ENCODE results near the gene VWF. TPM values are rescaled to one million over a fixed set of nuclear protein-coding genes. Genes with fewer than 3 reads are reported as not detected.

VWF gene
- total and polyA plus RNA-seq, 2 of the 13 experiments (the other 11 are each of a cell fraction or from before 2014, with no cell fraction given) = 0.20 to 0.25 TPM

DNA sequence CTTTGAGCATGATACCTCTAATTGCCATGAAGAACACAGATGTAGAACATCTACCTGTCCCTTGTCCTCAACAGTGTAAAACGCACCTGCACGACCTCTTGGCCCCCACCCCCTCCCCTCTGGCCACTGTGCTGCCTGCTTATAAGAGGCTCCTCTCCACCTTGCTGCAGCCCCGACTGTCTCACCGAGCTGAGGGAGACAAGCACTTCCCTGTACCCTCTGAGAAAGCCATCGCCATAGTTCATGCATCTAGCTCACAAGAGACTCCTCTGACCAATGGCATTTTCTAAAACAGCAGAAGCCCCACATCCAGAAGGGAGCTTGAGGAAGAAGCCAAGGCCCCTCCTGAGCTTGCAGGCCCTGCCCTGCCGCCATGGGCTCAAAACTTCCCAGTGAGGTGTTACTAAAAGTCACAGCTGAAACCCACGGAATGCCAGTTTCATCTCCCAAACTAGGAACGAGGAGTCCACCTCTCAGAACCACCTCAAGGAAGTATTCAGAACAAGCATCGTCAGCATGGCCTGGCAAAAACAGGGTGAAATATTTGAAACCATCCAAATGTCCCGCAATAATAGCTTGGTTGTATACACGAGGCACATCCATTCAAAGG, 157.9 kb downstream of the VWF start:
- H3K9ac ChIP-seq (ENCODE audit: insufficient read depth, low read depth, low read length) = no peak overlapping the region
- peaks cover 15% of the 10 kb centered on the region for H3K4me1 ChIP-seq (ENCODE audit: insufficient read depth, low read length)
- in situ Hi-C loops (cut with HindIII; ENCODE audit: extremely low pct_ligation_motif_present, low pct_unique_long_range_greater_than_20kb) (no loop called here), intact Hi-C loops (cut with micrococcal nuclease; ENCODE audit: unreplicated experiment) (loop anchor here (1.0 kb wide), 1 partner anchor 72 kb away; no protein-coding TSS in a partner anchor)
- no peak overlapping the region for H2AFZ ChIP-seq (ENCODE audit: low read length)
- no peaks in the 10 kb centered on the region for H4K20me1 ChIP-seq (ENCODE audit: insufficient read depth, low read length)
- FAIRE-seq (no peak), ATAC-seq (no peak), DNase-seq (ENCODE audit: low spot score) (no peak)
- H3K36me3 ChIP-seq (replicated peaks in 1 of 2; ENCODE audit: control insufficient read depth in 1 of 2, insufficient read depth in 2 of 2, low read length in 2 of 2) = no peaks in the 10 kb centered on the region
- no TSS peak for BruUV-seq (replicated peaks)
- ChIA-PET CTCF (ENCODE audit: low intra/inter-chr PET ratio, low total read pairs) (interaction anchor here (1.6 kb wide), 1 partner anchor 73 kb away, joined by 8 read pairs; no protein-coding TSS in a partner anchor), POLR2A (interaction anchor here (0.6 kb wide), 1 partner anchor 75 kb away, joined by 3 read pairs; no protein-coding TSS in a partner anchor)
- no peaks in the 10 kb centered on the region for H3K79me2 ChIP-seq (ENCODE audit: insufficient read depth, low read length)
- no peak for TF ChIP-seq ZNF546 (CRISPR knock-in tag; conservative IDR thresholded peaks at IDR 0.05)
- TF ChIP-seq NCOA2 (CRISPR knock-in tag; IDR thresholded peaks at IDR 0.05) = no peak
- no peak for TF ChIP-seq ZSCAN25 (CRISPR knock-in tag; IDR thresholded peaks at IDR 0.05)
- WGBS (ENCODE audit: low lambda C conversion rate) = 37% methylated on average over 11 of the region's 11 CpGs
- no peak overlapping the region for H3K4me3 ChIP-seq (replicated peaks in 1 of 3; ENCODE audit: insufficient read depth in 1 of 3, low read depth in 2 of 3, low read length in 3 of 3)
- H3K9me3 ChIP-seq (ENCODE audit: low read length) = no peaks in the 10 kb centered on the region
- no peak overlapping the region for H3K4me2 ChIP-seq (ENCODE audit: low read depth, low read length)
- H3K27ac ChIP-seq (ENCODE audit: extremely low read length, insufficient read depth, low read length) = no peak overlapping the region
- H3K27me3 ChIP-seq (ENCODE audit: control insufficient read depth in 1 of 2, insufficient read depth in 2 of 2, low read length in 2 of 2) = peaks cover 1 to 9% of the 10 kb centered on the region in 2 experiments; a peak in 2 of 5 replicates

DNA sequence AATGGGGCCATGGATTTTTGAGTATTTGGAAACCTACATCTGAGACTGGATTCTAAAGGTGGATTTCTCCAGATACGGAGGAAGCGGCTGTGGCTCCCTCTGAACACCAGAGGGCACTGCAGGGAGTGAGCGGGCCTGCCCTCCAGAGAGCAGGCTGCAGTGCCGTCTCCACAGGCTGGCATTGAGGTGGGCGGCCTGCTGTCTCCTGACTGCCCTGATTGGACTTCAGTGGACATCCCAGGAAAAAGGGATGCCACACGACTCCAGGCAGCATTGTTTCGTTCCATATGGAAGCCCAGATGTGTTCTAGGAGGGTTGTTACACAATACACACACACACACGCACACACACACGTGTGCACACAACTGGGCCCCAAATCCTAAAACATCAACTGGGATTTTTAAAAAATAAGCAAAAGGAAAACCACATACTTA, 158.5 kb downstream of the VWF start:
- ChIA-PET POLR2A (no interaction called here), CTCF (ENCODE audit: low intra/inter-chr PET ratio, low total read pairs) (interaction anchor here (0.8 to 1.6 kb wide), 2 partner anchors 23 to 74 kb away, joined by 4 to 8 read pairs; no protein-coding TSS in a partner anchor)
- Histone ChIP-seq H3K4me3 (replicated peaks in 1 of 3; ENCODE audit: insufficient read depth in 1 of 3, low read depth in 2 of 3, low read length in 3 of 3) (no peak overlapping the region), H3K4me1 (ENCODE audit: insufficient read depth, low read length) (peaks cover 15% of the 10 kb centered on the region), H3K36me3 (replicated peaks in 1 of 2; ENCODE audit: control insufficient read depth in 1 of 2, insufficient read depth in 2 of 2, low read length in 2 of 2) (no peaks in the 10 kb centered on the region), H3K27me3 (ENCODE audit: control insufficient read depth in 1 of 2, insufficient read depth in 2 of 2, low read length in 2 of 2) (peaks cover 1 to 9% of the 10 kb centered on the region in 2 experiments; a peak in 2 of 5 replicates), H3K79me2 (ENCODE audit: insufficient read depth, low read length) (no peaks in the 10 kb centered on the region), H3K27ac (ENCODE audit: extremely low read length, insufficient read depth, low read length) (no peak overlapping the region), H2AFZ (ENCODE audit: low read length) (no peak overlapping the region), H3K9me3 (ENCODE audit: low read length) (no peaks in the 10 kb centered on the region), H3K9ac (ENCODE audit: insufficient read depth, low read depth, low read length) (no peak overlapping the region), H3K4me2 (ENCODE audit: low read depth, low read length) (no peak overlapping the region), H4K20me1 (ENCODE audit: insufficient read depth, low read length) (no peaks in the 10 kb centered on the region)
- intact Hi-C loops (cut with micrococcal nuclease; ENCODE audit: unreplicated experiment) (loop anchor here (1.0 kb wide), 1 partner anchor 72 kb away; no protein-coding TSS in a partner anchor), in situ Hi-C loops (cut with HindIII; ENCODE audit: extremely low pct_ligation_motif_present, low pct_unique_long_range_greater_than_20kb) (no loop called here)
- ATAC-seq = peak; percentile 96
- FAIRE-seq = no peak
- WGBS (ENCODE audit: low lambda C conversion rate) = 33% methylated on average over 6 of the region's 9 CpGs
- DNase-seq (ENCODE audit: low spot score) = peak; percentile 28
- no TSS peak for BruUV-seq (replicated peaks)
- TF ChIP-seq, protein P1, sequence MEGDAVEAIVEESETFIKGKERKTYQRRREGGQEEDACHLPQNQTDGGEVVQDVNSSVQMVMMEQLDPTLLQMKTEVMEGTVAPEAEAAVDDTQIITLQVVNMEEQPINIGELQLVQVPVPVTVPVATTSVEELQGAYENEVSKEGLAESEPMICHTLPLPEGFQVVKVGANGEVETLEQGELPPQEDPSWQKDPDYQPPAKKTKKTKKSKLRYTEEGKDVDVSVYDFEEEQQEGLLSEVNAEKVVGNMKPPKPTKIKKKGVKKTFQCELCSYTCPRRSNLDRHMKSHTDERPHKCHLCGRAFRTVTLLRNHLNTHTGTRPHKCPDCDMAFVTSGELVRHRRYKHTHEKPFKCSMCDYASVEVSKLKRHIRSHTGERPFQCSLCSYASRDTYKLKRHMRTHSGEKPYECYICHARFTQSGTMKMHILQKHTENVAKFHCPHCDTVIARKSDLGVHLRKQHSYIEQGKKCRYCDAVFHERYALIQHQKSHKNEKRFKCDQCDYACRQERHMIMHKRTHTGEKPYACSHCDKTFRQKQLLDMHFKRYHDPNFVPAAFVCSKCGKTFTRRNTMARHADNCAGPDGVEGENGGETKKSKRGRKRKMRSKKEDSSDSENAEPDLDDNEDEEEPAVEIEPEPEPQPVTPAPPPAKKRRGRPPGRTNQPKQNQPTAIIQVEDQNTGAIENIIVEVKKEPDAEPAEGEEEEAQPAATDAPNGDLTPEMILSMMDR (CRISPR knock-in tag; IDR thresholded peaks at IDR 0.05) = peak; percentile 82
- TF ChIP-seq XBP1 (CRISPR knock-in tag; IDR thresholded peaks at IDR 0.05) (no peak), RCOR2 (CRISPR knock-in tag; IDR thresholded peaks at IDR 0.05) (no peak), TRIM24 (CRISPR knock-in tag; IDR thresholded peaks at IDR 0.05) (no peak), SIX1 (CRISPR knock-in tag; IDR thresholded peaks at IDR 0.05; ENCODE audit: borderline replicate concordance) (no peak), FOXP1 (IDR thresholded peaks at IDR 0.05) (no peak), FOXP1 (CRISPR knock-in tag; IDR thresholded peaks at IDR 0.05) (no peak), MATR3 (CRISPR knock-in tag; IDR thresholded peaks at IDR 0.05) (no peak), XRCC5 (optimal IDR thresholded peaks at IDR 0.05; ENCODE audit: low read length) (peak; percentile 77), RAD21 (CRISPR knock-in tag; IDR thresholded peaks at IDR 0.05) (0 out of 2 replicates have a peak, but pooled peaks have one; percentile 18), SMC3 (IDR thresholded peaks at IDR 0.05; ENCODE audit: low read length) (peak; percentile 40), ZNF792 (CRISPR knock-in tag; IDR thresholded peaks at IDR 0.05) (no peak)
- TF ChIP-seq, protein P2, sequence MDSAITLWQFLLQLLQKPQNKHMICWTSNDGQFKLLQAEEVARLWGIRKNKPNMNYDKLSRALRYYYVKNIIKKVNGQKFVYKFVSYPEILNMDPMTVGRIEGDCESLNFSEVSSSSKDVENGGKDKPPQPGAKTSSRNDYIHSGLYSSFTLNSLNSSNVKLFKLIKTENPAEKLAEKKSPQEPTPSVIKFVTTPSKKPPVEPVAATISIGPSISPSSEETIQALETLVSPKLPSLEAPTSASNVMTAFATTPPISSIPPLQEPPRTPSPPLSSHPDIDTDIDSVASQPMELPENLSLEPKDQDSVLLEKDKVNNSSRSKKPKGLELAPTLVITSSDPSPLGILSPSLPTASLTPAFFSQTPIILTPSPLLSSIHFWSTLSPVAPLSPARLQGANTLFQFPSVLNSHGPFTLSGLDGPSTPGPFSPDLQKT (CRISPR knock-in tag; IDR thresholded peaks at IDR 0.05; ENCODE audit: borderline replicate concordance) = no peak
- TF ChIP-seq, protein P3, sequence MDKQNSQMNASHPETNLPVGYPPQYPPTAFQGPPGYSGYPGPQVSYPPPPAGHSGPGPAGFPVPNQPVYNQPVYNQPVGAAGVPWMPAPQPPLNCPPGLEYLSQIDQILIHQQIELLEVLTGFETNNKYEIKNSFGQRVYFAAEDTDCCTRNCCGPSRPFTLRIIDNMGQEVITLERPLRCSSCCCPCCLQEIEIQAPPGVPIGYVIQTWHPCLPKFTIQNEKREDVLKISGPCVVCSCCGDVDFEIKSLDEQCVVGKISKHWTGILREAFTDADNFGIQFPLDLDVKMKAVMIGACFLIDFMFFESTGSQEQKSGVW (CRISPR knock-in tag; IDR thresholded peaks at IDR 0.05; ENCODE audit: borderline replicate concordance) = no peak

Data from HepG2 (cell line).